ENCODE data around the gene GGTLC3. TPM values are rescaled to one million over a fixed set of nuclear protein-coding genes. Genes with fewer than 3 reads are reported as not detected.
"Not testable (repeated sequence)": the region's sequence is repeated elsewhere in the genome, so short reads cannot be mapped to it uniquely, and the experiment has no call there.

Gene GGTLC3
- total and polyA plus RNA-seq, 2 of the 4 experiments (the other 2 are of a cell fraction): not detected

DNA sequence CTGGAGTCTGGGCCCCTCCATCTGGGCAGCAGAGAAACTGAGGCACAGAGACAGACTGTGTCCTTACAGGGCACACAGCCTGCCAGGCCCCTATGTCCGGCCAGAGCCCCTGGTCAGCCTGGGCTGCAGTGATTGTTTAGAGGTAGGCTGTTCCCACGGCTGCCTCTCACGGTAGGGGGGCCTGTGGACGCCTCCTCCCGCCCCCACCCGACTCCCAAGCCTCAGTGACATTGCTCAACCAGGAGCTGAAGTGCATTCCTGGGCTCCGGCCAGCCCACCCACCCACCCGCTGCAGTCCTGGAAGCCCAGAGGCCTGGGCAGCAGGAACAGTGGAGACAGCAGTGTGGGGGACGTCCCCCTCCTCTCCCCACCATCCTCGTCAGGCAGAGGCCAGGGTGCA lies 4.5 kb downstream of the GGTLC3 start:
- ATAC-seq (ENCODE audit: low read depth); H3K27ac ChIP-seq (ENCODE audit: insufficient read depth, low read length); H2AK9ac ChIP-seq (replicated peaks; ENCODE audit: low read depth, low read length, poor library complexity); H3K27me3 ChIP-seq (ENCODE audit: control insufficient read depth, insufficient read depth, low read length); H4K8ac ChIP-seq (ENCODE audit: low read depth in 2 of 2, low read length in 2 of 2); H2AK5ac ChIP-seq (ENCODE audit: low read depth, low read length); H2BK120ac ChIP-seq (ENCODE audit: low read depth, low read length); H3K4me2 ChIP-seq (ENCODE audit: low read depth, low read length); H3K4me1 ChIP-seq (ENCODE audit: control insufficient read depth, insufficient read depth, low read length); BruUV-seq (replicated peaks); H3K23ac ChIP-seq (ENCODE audit: low read depth, low read length); H3K9me3 ChIP-seq (ENCODE audit: control insufficient read depth, insufficient read depth, low read length); H3K4ac ChIP-seq (ENCODE audit: low read depth, low read length); CTCF ChIA-PET; H2AFZ ChIP-seq (replicated peaks; ENCODE audit: low read length, poor library complexity); intact Hi-C loops (cut with micrococcal nuclease); POLR2A ChIA-PET (ENCODE audit: unreplicated experiment); DNase-seq; H3K56ac ChIP-seq (ENCODE audit: extremely low read depth, insufficient read depth, low read length); H4K91ac ChIP-seq (ENCODE audit: insufficient read depth, low read depth, low read length); H3K9me1 ChIP-seq (ENCODE audit: insufficient read depth, low read length); H4K5ac ChIP-seq (ENCODE audit: low read depth, low read length); H3K79me1 ChIP-seq (ENCODE audit: low read depth in 1 of 2, low read length in 2 of 2); dilution Hi-C loops (cut with HindIII; ENCODE audit: low sequenced_read_pairs, unreplicated experiment); H2BK20ac ChIP-seq (ENCODE audit: low read depth, low read length); H2BK5ac ChIP-seq (ENCODE audit: low read depth, low read length, poor library complexity, severe bottlenecking); H3K4me3 ChIP-seq (ENCODE audit: insufficient read depth, low read depth, low read length); H3K36me3 ChIP-seq (ENCODE audit: control insufficient read depth, insufficient read depth, low read length); H3K14ac ChIP-seq (replicated peaks; ENCODE audit: low read depth, low read length); H4K20me1 ChIP-seq (ENCODE audit: insufficient read depth, low read length); H3K18ac ChIP-seq (ENCODE audit: low read depth, low read length); in situ Hi-C loops (cut with MboI; ENCODE audit: low sequenced_read_pairs); H3K9ac ChIP-seq (ENCODE audit: low read depth, low read length); H2BK15ac ChIP-seq (ENCODE audit: low read depth, low read length): not testable (repeated sequence)
- WGBS, 2 experiments (ENCODE audit: extremely low coverage in 2 of 2, insufficient read length in 1 of 2): no CpG with 5 or more reads among the region's 10 CpGs

DNA sequence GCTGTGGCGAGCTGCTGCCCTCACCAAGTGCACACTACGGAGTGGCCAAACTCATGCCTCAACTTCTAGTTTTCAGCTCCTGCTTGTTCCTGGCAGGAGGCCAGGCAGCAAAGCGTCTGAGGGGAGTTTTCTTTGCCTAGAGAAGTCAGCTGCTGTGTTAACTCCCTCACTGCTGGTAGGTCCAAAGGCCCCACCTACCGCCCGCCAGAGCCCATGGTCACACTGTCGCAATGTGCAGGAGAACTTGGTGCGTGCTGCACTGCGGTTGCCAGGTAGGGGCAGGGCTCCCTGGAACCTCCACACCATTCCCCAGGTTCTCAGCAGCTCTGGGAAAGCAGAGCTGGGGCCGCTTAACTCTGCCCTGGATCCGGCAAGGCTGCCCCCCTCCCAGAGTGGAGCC lies 5.6 kb downstream of the GGTLC3 start:
- H2BK20ac ChIP-seq (ENCODE audit: low read depth, low read length); H3K14ac ChIP-seq (replicated peaks; ENCODE audit: low read depth, low read length); H3K4me2 ChIP-seq (ENCODE audit: low read depth, low read length); H3K56ac ChIP-seq (ENCODE audit: extremely low read depth, insufficient read depth, low read length); H2AK5ac ChIP-seq (ENCODE audit: low read depth, low read length); DNase-seq; in situ Hi-C loops (cut with MboI; ENCODE audit: low sequenced_read_pairs); H3K9me1 ChIP-seq (ENCODE audit: insufficient read depth, low read length); H3K4ac ChIP-seq (ENCODE audit: low read depth, low read length); H3K27ac ChIP-seq (ENCODE audit: insufficient read depth, low read length); H3K27me3 ChIP-seq (ENCODE audit: control insufficient read depth, insufficient read depth, low read length); H4K8ac ChIP-seq (ENCODE audit: low read depth in 2 of 2, low read length in 2 of 2); H3K23ac ChIP-seq (ENCODE audit: low read depth, low read length); H4K20me1 ChIP-seq (ENCODE audit: insufficient read depth, low read length); BruUV-seq (replicated peaks); H3K4me1 ChIP-seq (ENCODE audit: control insufficient read depth, insufficient read depth, low read length); H3K79me1 ChIP-seq (ENCODE audit: low read depth in 1 of 2, low read length in 2 of 2); H3K9me3 ChIP-seq (ENCODE audit: control insufficient read depth, insufficient read depth, low read length); H2BK5ac ChIP-seq (ENCODE audit: low read depth, low read length, poor library complexity, severe bottlenecking); intact Hi-C loops (cut with micrococcal nuclease); H3K4me3 ChIP-seq (ENCODE audit: insufficient read depth, low read depth, low read length); POLR2A ChIA-PET (ENCODE audit: unreplicated experiment); H2BK120ac ChIP-seq (ENCODE audit: low read depth, low read length); H3K18ac ChIP-seq (ENCODE audit: low read depth, low read length); CTCF ChIA-PET; dilution Hi-C loops (cut with HindIII; ENCODE audit: low sequenced_read_pairs, unreplicated experiment); H4K91ac ChIP-seq (ENCODE audit: insufficient read depth, low read depth, low read length); ATAC-seq (ENCODE audit: low read depth); H4K5ac ChIP-seq (ENCODE audit: low read depth, low read length); H3K36me3 ChIP-seq (ENCODE audit: control insufficient read depth, insufficient read depth, low read length); H2BK15ac ChIP-seq (ENCODE audit: low read depth, low read length); H2AK9ac ChIP-seq (replicated peaks; ENCODE audit: low read depth, low read length, poor library complexity); H2AFZ ChIP-seq (replicated peaks; ENCODE audit: low read length, poor library complexity); H3K9ac ChIP-seq (ENCODE audit: low read depth, low read length): not testable (repeated sequence)
- no CpG with 5 or more reads among the region's 10 CpGs for WGBS, 2 experiments (ENCODE audit: extremely low coverage in 2 of 2, insufficient read length in 1 of 2)
